GM06990 (cell line): ENCODE measurements around the gene HK2.

Source experiments
- DNase-seq: peaks from one replicate; pipeline ENCODE4 v3.0.0-alpha.2; 2011; ENCODE audit not compliant: insufficient read length; ENCODE audit errors: extremely low read depth
- H3K27me3 ChIP-seq: replicated peaks from 2 replicates; pipeline ENCODE4 v1.6.0; 2011; ENCODE audit warnings: low read length; ENCODE audit not compliant: control insufficient read depth, insufficient read depth
- H3K36me3 ChIP-seq: 2 replicates; pipeline ENCODE4 v1.5.1; 2011; ENCODE audit warnings: low read length; ENCODE audit not compliant: control insufficient read depth, insufficient read depth
- H3K4me3 ChIP-seq: replicated peaks from 2 replicates; pipeline ENCODE4 v1.5.1; 2011; ENCODE audit warnings: low read depth, mild to moderate bottlenecking, control low read depth, low read length
- CTCF ChIP-seq: IDR thresholded peaks from 2 replicates; pipeline ENCODE4 v1.5.1; 2011; ENCODE audit warnings: low read length, control low read depth, mild to moderate bottlenecking, inconsistent platforms; ENCODE audit not compliant: insufficient read depth, poor library complexity, severe bottlenecking

Gene HK2

GRCh38 chr2:74915743-74916142 is 81.8 kb downstream of the HK2 start:
- no peak for DNase-seq
- no peaks in the 10 kb centered on the region; the same call in 1 of the 2 replicates for H3K27me3 ChIP-seq
- no peak for TF ChIP-seq CTCF
- H3K36me3 ChIP-seq: no peaks in the 10 kb centered on the region
- no peak overlapping the region for H3K4me3 ChIP-seq

- no peaks in the 10 kb centered on the region for H3K36me3 ChIP-seq
- no peaks in the 10 kb centered on the region; the same call in 1 of the 2 replicates for H3K27me3 ChIP-seq
- no peak for DNase-seq
- no peak for TF ChIP-seq CTCF
- H3K4me3 ChIP-seq: no peak overlapping the region
Measured at GRCh38 chr2:74916394-74916793, 82.5 kb downstream of the HK2 start.

- DNase-seq: no peak
- H3K27me3 ChIP-seq: no peaks in the 10 kb centered on the region; the same call in 1 of the 2 replicates
- no peak for TF ChIP-seq CTCF
- no peak overlapping the region for H3K4me3 ChIP-seq
- no peaks in the 10 kb centered on the region for H3K36me3 ChIP-seq
Measured at GRCh38 chr2:74917702-74918619, 84.0 kb downstream of the HK2 start.

- Histone ChIP-seq H3K4me3 (peak overlapping the region; percentile 35), H3K27me3 (no peaks in the 10 kb centered on the region; the same call in 1 of the 2 replicates), H3K36me3 (no peaks in the 10 kb centered on the region)
- DNase-seq: peak; percentile 50
- TF ChIP-seq CTCF: peak; percentile 86
Measured at GRCh38 chr2:74919827-74920226, 85.9 kb downstream of the HK2 start.

- H3K27me3 ChIP-seq: no peaks in the 10 kb centered on the region; the same call in 1 of the 2 replicates
- TF ChIP-seq CTCF: no peak
- DNase-seq: no peak
- H3K36me3 ChIP-seq: no peaks in the 10 kb centered on the region
- no peak overlapping the region for H3K4me3 ChIP-seq
Measured at GRCh38 chr2:74921236-74921736, 87.4 kb downstream of the HK2 start.
